Suprapubic skin (tissue), 4 donors: ENCODE results near the gene ASPA. TPM values are rescaled to one million over a fixed set of nuclear protein-coding genes. Genes with fewer than 3 reads are reported as not detected.

Experiments
- DNase-seq, 2 donors: peaks; one replicate each; pipeline ENCODE4 v3.0.0-alpha.2; 2019; ENCODE audit warnings: low spot score in 2 of 2
- H3K27ac ChIP-seq: fragments of 200-600 bp; sonication (generic); one replicate; pipeline ENCODE4 v1.5.1; 2019
- H3K27me3 ChIP-seq: fragments of 200-600 bp; sonication (generic); one replicate; pipeline ENCODE4 v1.5.1; 2019
- H3K36me3 ChIP-seq: fragments of 200-600 bp; sonication (generic); one replicate; pipeline ENCODE4 v1.5.1; 2019
- H3K4me1 ChIP-seq: fragments of 200-600 bp; sonication (generic); one replicate; pipeline ENCODE4 v1.5.1; 2019
- H3K4me3 ChIP-seq: fragments of 200-600 bp; sonication (generic); one replicate; pipeline ENCODE4 v1.5.1; 2019; ENCODE audit warnings: mild to moderate bottlenecking
- H3K9me3 ChIP-seq: fragments of 200-600 bp; sonication (generic); one replicate; pipeline ENCODE4 v1.5.1; 2019
- EP300 ChIP-seq: sonication (generic); formaldehyde crosslinking; IDR thresholded peaks from one replicate; pipeline ENCODE4 v1.6.1; 2017; ENCODE audit warnings: antibody characterized with exemption
- POLR2A ChIP-seq, 2 donors: fragments of 450-650 bp; IDR thresholded peaks; one replicate each; pipeline ENCODE4 v1.6.1; 2017; ENCODE audit warnings: antibody characterized with exemption in 2 of 2, mild to moderate bottlenecking in 2 of 2, moderate library complexity in 2 of 2
- POLR2AphosphoS5 ChIP-seq, 3 donors: sonication (generic); formaldehyde crosslinking; IDR thresholded peaks; one replicate each; pipeline ENCODE4 v1.6.1; 2017; ENCODE audit warnings: antibody characterized with exemption in 3 of 3
- WGBS: methylation state at CpG from one replicate; pipeline ENCODE4 v1.1.5; 2018; 5-methylcytosine and 5-hydroxymethylcytosine counted together
- total RNA-seq, 4 donors: library from RNA; depleted of rRNA; stranded (reverse); fragments of >200 nt; gene quantifications; one replicate each; pipeline ENCODE4 v1.1.0, GENCODE V29; 2016
- TF ChIP-seq, protein P1 (sequence below), 2 donors: fragments of 200-600 bp in 1 of 2; fragments of 450-650 bp in 1 of 2; sonication (generic) in 1 of 2; IDR thresholded peaks; one replicate each; pipeline ENCODE4 v1.5.1; 2016 to 2019; ENCODE audit warnings: antibody characterized with exemption in 2 of 2, mild to moderate bottlenecking in 1 of 2, moderate library complexity in 1 of 2

Gene ASPA
- total RNA-seq, 4 donors from 2014 or later, result 0.98 to 5.4 (median 1.8) TPM

DNA sequence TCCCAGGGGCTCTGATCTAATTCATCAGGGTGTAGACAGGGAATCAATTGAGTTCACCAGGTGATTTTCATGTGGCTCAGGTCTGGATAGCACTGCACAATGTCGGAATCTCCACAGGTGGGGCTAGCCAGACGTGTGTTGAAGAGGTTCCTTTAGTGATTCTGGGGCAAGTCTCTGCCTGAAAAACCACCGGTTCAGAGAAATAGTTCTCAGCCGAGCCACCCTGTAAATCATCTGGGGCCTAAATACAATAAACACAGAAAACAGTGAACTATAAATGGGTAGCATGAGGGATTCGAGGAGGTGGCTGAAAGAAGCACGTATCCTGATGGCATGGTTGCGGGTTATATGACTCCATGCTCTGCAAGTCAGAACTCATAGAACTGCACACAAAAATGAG, 21.3 kb downstream of the ASPA start:
- DNase-seq, result no peak
- TF ChIP-seq POLR2A (IDR thresholded peaks at IDR 0.05), result no peak
- no peak for TF ChIP-seq EP300
- TF ChIP-seq, protein P1, sequence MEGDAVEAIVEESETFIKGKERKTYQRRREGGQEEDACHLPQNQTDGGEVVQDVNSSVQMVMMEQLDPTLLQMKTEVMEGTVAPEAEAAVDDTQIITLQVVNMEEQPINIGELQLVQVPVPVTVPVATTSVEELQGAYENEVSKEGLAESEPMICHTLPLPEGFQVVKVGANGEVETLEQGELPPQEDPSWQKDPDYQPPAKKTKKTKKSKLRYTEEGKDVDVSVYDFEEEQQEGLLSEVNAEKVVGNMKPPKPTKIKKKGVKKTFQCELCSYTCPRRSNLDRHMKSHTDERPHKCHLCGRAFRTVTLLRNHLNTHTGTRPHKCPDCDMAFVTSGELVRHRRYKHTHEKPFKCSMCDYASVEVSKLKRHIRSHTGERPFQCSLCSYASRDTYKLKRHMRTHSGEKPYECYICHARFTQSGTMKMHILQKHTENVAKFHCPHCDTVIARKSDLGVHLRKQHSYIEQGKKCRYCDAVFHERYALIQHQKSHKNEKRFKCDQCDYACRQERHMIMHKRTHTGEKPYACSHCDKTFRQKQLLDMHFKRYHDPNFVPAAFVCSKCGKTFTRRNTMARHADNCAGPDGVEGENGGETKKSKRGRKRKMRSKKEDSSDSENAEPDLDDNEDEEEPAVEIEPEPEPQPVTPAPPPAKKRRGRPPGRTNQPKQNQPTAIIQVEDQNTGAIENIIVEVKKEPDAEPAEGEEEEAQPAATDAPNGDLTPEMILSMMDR (IDR thresholded peaks at IDR 0.05), result no peak
- no peak for TF ChIP-seq POLR2AphosphoS5 (IDR thresholded peaks at IDR 0.05)
- no peaks in the 10 kb centered on the region for H3K27me3 ChIP-seq
- H3K9me3 ChIP-seq, result no peaks in the 10 kb centered on the region
- 65% methylated on average over 7 of the region's 7 CpGs for WGBS
- no peak overlapping the region for H3K27ac ChIP-seq
- H3K36me3 ChIP-seq, result no peaks in the 10 kb centered on the region
- H3K4me1 ChIP-seq, result no peaks in the 10 kb centered on the region
- H3K4me3 ChIP-seq, result no peak overlapping the region

DNA sequence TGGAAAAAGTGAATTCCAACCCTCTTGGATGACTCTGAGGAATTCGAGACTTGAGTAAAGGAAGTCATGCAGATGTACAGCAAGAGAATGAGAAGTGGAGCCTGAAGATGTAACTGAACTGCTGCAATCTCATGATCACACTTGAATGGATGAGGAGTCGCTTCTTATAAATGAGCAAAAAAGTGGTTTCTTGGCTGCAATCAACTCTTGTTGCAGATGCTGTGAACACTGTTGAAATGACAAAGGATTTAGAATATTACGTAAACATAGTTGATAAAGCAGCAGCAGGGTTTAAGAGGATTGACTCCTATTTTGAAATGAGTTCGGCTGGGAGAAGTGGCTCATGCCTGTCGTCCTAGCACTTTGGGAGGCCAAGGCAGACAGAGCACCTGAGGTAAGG, 25.5 kb downstream of the ASPA start:
- WGBS, result 84% methylated on average over 5 of the region's 5 CpGs

DNA sequence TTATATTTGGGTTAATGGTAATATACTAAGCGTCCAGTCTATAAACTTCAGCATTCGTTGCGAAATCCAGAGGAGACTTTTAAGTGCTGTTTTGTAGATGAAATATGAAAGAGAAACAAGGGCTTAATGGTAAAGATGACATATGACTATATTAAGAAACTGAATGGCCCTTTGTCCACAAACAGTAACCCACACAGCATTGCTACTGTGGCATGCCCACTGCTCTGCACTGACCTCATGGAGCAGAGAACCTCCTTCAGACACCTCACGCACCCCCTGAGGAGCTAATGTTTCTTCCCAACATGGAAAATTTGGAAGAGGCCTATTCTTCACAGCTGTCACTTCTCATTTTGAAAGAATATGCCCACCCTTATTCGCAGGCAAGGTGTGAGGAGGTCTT, 26.7 kb downstream of the ASPA start:
- H3K27me3 ChIP-seq, result no peaks in the 10 kb centered on the region
- no peaks in the 10 kb centered on the region for H3K9me3 ChIP-seq
- TF ChIP-seq EP300 (no peak), POLR2AphosphoS5 (IDR thresholded peaks at IDR 0.05) (no peak), POLR2A (IDR thresholded peaks at IDR 0.05) (no peak)
- TF ChIP-seq, protein P1 (IDR thresholded peaks at IDR 0.05), result no peak
- no peak overlapping the region for H3K27ac ChIP-seq
- no peaks in the 10 kb centered on the region for H3K4me1 ChIP-seq
- H3K4me3 ChIP-seq, result no peak overlapping the region
- no peak for DNase-seq
- WGBS, result 72% methylated on average over 5 of the region's 5 CpGs
- H3K36me3 ChIP-seq, result no peaks in the 10 kb centered on the region

More for the DNA sequence above, 25.5 kb downstream of the ASPA start:
- Histone ChIP-seq H3K9me3 (no peaks in the 10 kb centered on the region), H3K4me1 (no peaks in the 10 kb centered on the region), H3K4me3 (no peak overlapping the region), H3K27ac (no peak overlapping the region), H3K27me3 (no peaks in the 10 kb centered on the region), H3K36me3 (no peaks in the 10 kb centered on the region)
- no peak for DNase-seq
- TF ChIP-seq, protein P1 (IDR thresholded peaks at IDR 0.05), result no peak
- no peak for TF ChIP-seq POLR2AphosphoS5 (IDR thresholded peaks at IDR 0.05)
- no peak for TF ChIP-seq POLR2A (IDR thresholded peaks at IDR 0.05)
- no peak for TF ChIP-seq EP300

DNA sequence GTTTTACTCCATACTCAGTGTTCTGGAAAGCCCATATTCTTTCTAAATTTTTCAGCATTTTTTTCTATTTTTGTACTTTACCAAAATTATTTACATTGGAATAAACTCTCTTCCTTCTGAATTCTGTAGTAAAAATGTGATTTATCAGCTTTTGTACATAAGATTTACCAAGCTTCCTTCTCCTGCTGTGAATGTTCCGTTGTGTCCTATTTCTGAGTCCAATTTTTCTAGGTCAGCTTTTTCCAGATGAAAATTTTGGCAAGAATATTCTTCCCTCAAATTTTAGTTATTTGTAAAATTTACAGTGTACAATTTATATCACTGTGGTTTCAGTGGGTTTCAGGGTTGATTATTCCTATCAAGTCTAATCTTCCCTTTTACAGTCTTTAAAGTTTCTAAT, 27.5 kb downstream of the ASPA start:
- 65% methylated on average over 1 of the region's 1 CpG for WGBS
- no peaks in the 10 kb centered on the region for H3K36me3 ChIP-seq
- TF ChIP-seq, protein P1 (IDR thresholded peaks at IDR 0.05), result no peak
- TF ChIP-seq POLR2A (IDR thresholded peaks at IDR 0.05), result no peak
- no peak for TF ChIP-seq POLR2AphosphoS5 (IDR thresholded peaks at IDR 0.05)
- TF ChIP-seq EP300, result no peak
- H3K4me3 ChIP-seq, result no peak overlapping the region
- no peak for DNase-seq
- no peaks in the 10 kb centered on the region for H3K9me3 ChIP-seq
- no peaks in the 10 kb centered on the region for H3K27me3 ChIP-seq
- no peaks in the 10 kb centered on the region for H3K4me1 ChIP-seq
- no peak overlapping the region for H3K27ac ChIP-seq

DNA sequence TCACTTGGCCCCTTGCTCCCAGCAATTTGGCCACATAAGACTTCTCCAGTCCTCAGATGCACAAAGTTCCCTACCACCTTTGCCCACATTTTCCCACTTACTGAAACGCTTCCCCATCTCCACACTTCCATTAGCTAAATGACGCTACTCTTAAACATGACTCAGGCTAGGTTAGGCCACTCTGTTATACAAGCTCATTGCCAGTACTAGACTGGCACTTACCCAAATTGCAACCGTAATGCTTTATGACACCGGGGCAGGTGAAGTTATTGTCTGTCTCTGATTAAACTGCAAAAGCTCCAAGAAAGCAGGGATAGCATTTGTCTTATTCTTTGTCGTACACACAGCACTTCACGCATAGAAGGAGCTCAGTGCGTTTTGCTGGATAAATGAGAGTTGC, 29.2 kb downstream of the ASPA start:
- no peak overlapping the region for H3K27ac ChIP-seq
- no peaks in the 10 kb centered on the region for H3K27me3 ChIP-seq
- no peaks in the 10 kb centered on the region for H3K9me3 ChIP-seq
- no peak overlapping the region for H3K4me3 ChIP-seq
- no peak for DNase-seq
- H3K36me3 ChIP-seq, result no peaks in the 10 kb centered on the region
- TF ChIP-seq POLR2AphosphoS5 (IDR thresholded peaks at IDR 0.05), result no peak
- no peak for TF ChIP-seq EP300
- TF ChIP-seq POLR2A (IDR thresholded peaks at IDR 0.05), result no peak
- TF ChIP-seq, protein P1 (IDR thresholded peaks at IDR 0.05), result no peak
- no peaks in the 10 kb centered on the region for H3K4me1 ChIP-seq
- 89% methylated on average over 7 of the region's 7 CpGs for WGBS
